Left lobe of liver (tissue), 2 donors: ENCODE results near the gene MTMR3. TPM values are rescaled to one million over a fixed set of nuclear protein-coding genes. Genes with fewer than 3 reads are reported as not detected.
A peak's percentile ranks its signal among the peaks of the same experiment; 100 is the strongest.

ENCODE experiments used
- ATAC-seq: fragments of 200-7000 bp; cut with Tn5 transposase; one replicate; pipeline ENCODE4 v1.9.1; 2020; ENCODE audit warnings: mild to moderate bottlenecking, moderate library complexity
- DNase-seq: peaks from one replicate; pipeline ENCODE4 v3.0.0-alpha.2; 2020; ENCODE audit warnings: low spot score
- total RNA-seq: library from RNA; stranded (reverse); gene quantifications from one replicate; pipeline ENCODE4 v1.2.1, GENCODE V29; 2021
- donor health status: DM: no; HTN: no; CAD: no; lungs with moderate emphysema.
- donor health status: DM: no; HTN: yes; CAD: no.

The MTMR3 gene
- total RNA-seq, 1 donor from 2014 or later: 12.8 TPM

GRCh38 chr22:30023099-30023660 lies 140.2 kb downstream of the MTMR3 start:
- DNase-seq (no peak), ATAC-seq (no peak)

- ATAC-seq (no peak), DNase-seq (no peak)
These were observed 141.3 kb downstream of the MTMR3 start for GRCh38 chr22:30024231-30024630.

- DNase-seq: no peak
- ATAC-seq: no peak
These were observed 142.2 kb downstream of the MTMR3 start for GRCh38 chr22:30025221-30025620.

GRCh38 chr22:30026756-30027155 lies 143.8 kb downstream of the MTMR3 start:
- DNase-seq (no peak), ATAC-seq (no peak)

GRCh38 chr22:30027169-30027568 lies 144.2 kb downstream of the MTMR3 start:
- DNase-seq (no peak), ATAC-seq (no peak)

- ATAC-seq (peak; percentile 8), DNase-seq (no peak)
These were observed 144.8 kb downstream of the MTMR3 start for GRCh38 chr22:30027791-30028190.

GRCh38 chr22:30028731-30029130 lies 145.8 kb downstream of the MTMR3 start:
- no peak for DNase-seq
- no peak for ATAC-seq

GRCh38 chr22:30029512-30029911 lies 146.5 kb downstream of the MTMR3 start:
- ATAC-seq: peak; percentile 69
- no peak for DNase-seq

- ATAC-seq (no peak), DNase-seq (no peak)
These were observed 147.4 kb downstream of the MTMR3 start for GRCh38 chr22:30030329-30030728.

- DNase-seq: no peak
These were observed 148.4 kb downstream of the MTMR3 start for GRCh38 chr22:30031328-30031727.

GRCh38 chr22:30031764-30032455 lies 148.9 kb downstream of the MTMR3 start:
- DNase-seq: no peak
- no peak for ATAC-seq

More at GRCh38 chr22:30031328-30031727, 148.4 kb downstream of the MTMR3 start:
- ATAC-seq: no peak

GRCh38 chr22:30033137-30033536 lies 150.2 kb downstream of the MTMR3 start:
- no peak for DNase-seq
- ATAC-seq: no peak

GRCh38 chr22:30033901-30034300 lies 150.9 kb downstream of the MTMR3 start:
- ATAC-seq: no peak
- no peak for DNase-seq

GRCh38 chr22:30036656-30037055 lies 153.7 kb downstream of the MTMR3 start:
- DNase-seq (no peak), ATAC-seq (no peak)

- no peak for DNase-seq
- peak; percentile 56 for ATAC-seq
These were observed 155.2 kb downstream of the MTMR3 start for GRCh38 chr22:30038219-30038618.

GRCh38 chr22:30040499-30041260 lies 157.7 kb downstream of the MTMR3 start:
- DNase-seq (peak; percentile 40), ATAC-seq (no peak)

- DNase-seq: peak; percentile 40
These were observed 158.5 kb downstream of the MTMR3 start for GRCh38 chr22:30041475-30041874.

GRCh38 chr22:30041881-30042280 lies 158.9 kb downstream of the MTMR3 start:
- ATAC-seq (no peak), DNase-seq (peak; percentile 11)

More at GRCh38 chr22:30041475-30041874, 158.5 kb downstream of the MTMR3 start:
- ATAC-seq: no peak

- DNase-seq (no peak), ATAC-seq (no peak)
These were observed 160.2 kb downstream of the MTMR3 start for GRCh38 chr22:30043161-30043560.

- peak; percentile 58 for ATAC-seq
- DNase-seq: peak; percentile 48
These were observed 161.4 kb downstream of the MTMR3 start for GRCh38 chr22:30044369-30044768.

GRCh38 chr22:30044881-30045493 lies 162.0 kb downstream of the MTMR3 start:
- ATAC-seq: no peak
- DNase-seq: peak; percentile 39
